GM12878 (cell line): ENCODE data around the gene GBP2.

ENCODE experiments used
- CREB1 ChIP-seq: IDR thresholded peaks from 2 replicates; pipeline ENCODE4 v1.6.1; 2012; ENCODE audit warnings: low read depth, mild to moderate bottlenecking, inconsistent platforms
- EED ChIP-seq: sonication (generic); IDR thresholded peaks from 2 replicates; pipeline ENCODE4 v1.6.1; 2016; ENCODE audit warnings: antibody characterized with exemption, low read depth
- FOS ChIP-seq: IDR thresholded peaks from 3 replicates; pipeline ENCODE4 v1.6.1; 2011; ENCODE audit warnings: borderline replicate concordance; ENCODE audit not compliant: insufficient read length; ENCODE audit errors: extremely low read depth
- GABPA ChIP-seq: IDR thresholded peaks from 2 replicates; pipeline ENCODE4 v1.6.1; 2014; ENCODE audit warnings: antibody characterized with exemption, low read depth, mild to moderate bottlenecking, inconsistent platforms
- POLR2A ChIP-seq: IDR thresholded peaks from 2 replicates; pipeline ENCODE4 v1.6.1; 2011; ENCODE audit warnings: low read depth, mild to moderate bottlenecking, low read length
- RAD51 ChIP-seq: fragments of 450-650 bp; IDR thresholded peaks from 2 replicates; pipeline ENCODE4 v1.6.1; 2016; ENCODE audit warnings: moderate library complexity, mild to moderate bottlenecking, inconsistent platforms
- RELA ChIP-seq: fragments of 450-650 bp; IDR thresholded peaks from 2 replicates; pipeline ENCODE4 v1.8.0; 2014; ENCODE audit warnings: borderline replicate concordance; ENCODE audit not compliant: partially characterized antibody
- REST ChIP-seq: IDR thresholded peaks from 2 replicates; pipeline ENCODE4 v1.6.1; 2012; ENCODE audit warnings: mild to moderate bottlenecking, low read depth, low read length
- RFX5 ChIP-seq: IDR thresholded peaks from 2 replicates; pipeline ENCODE4 v1.6.1; 2011; ENCODE audit warnings: low read depth, low read length, improper control_type of control experiment
- TF ChIP-seq, protein P1 (sequence below): fragments of 450-650 bp; IDR thresholded peaks from 2 replicates; pipeline ENCODE4 v1.6.1; 2017; ENCODE audit warnings: mild to moderate bottlenecking, low read depth, inconsistent platforms; ENCODE audit not compliant: poor library complexity, severe bottlenecking
- TF ChIP-seq, protein P2 (sequence below), 3 experiments: IDR thresholded peaks in 2 of 3; conservative IDR thresholded peaks in 1 of 3; 2 replicates each; pipeline ENCODE4 v1.5.1; 2011; ENCODE audit warnings: low read depth in 3 of 3, low read length in 3 of 3, mild to moderate bottlenecking in 3 of 3, control low read depth in 2 of 3, moderate library complexity in 2 of 3, inconsistent platforms in 1 of 3, mixed read lengths in 1 of 3; ENCODE audit not compliant: control insufficient read depth in 2 of 3, insufficient read depth in 1 of 3; ENCODE audit errors: extremely low read depth in 1 of 3
- TF ChIP-seq, protein P3 (sequence below): fragments of 450-650 bp; IDR thresholded peaks from 2 replicates; pipeline ENCODE4 v1.6.1; 2017; ENCODE audit warnings: mild to moderate bottlenecking

GRCh38 chr1:89149976-89150375 is 24.1 kb upstream of the GBP2 start:
- no peak for TF ChIP-seq RFX5
- TF ChIP-seq RAD51, result no peak
- TF ChIP-seq GABPA, result no peak
- TF ChIP-seq, protein P1, sequence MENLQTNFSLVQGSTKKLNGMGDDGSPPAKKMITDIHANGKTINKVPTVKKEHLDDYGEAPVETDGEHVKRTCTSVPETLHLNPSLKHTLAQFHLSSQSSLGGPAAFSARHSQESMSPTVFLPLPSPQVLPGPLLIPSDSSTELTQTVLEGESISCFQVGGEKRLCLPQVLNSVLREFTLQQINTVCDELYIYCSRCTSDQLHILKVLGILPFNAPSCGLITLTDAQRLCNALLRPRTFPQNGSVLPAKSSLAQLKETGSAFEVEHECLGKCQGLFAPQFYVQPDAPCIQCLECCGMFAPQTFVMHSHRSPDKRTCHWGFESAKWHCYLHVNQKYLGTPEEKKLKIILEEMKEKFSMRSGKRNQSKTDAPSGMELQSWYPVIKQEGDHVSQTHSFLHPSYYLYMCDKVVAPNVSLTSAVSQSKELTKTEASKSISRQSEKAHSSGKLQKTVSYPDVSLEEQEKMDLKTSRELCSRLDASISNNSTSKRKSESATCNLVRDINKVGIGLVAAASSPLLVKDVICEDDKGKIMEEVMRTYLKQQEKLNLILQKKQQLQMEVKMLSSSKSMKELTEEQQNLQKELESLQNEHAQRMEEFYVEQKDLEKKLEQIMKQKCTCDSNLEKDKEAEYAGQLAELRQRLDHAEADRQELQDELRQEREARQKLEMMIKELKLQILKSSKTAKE, result no peak
- no peak for TF ChIP-seq EED
- TF ChIP-seq, protein P2, sequence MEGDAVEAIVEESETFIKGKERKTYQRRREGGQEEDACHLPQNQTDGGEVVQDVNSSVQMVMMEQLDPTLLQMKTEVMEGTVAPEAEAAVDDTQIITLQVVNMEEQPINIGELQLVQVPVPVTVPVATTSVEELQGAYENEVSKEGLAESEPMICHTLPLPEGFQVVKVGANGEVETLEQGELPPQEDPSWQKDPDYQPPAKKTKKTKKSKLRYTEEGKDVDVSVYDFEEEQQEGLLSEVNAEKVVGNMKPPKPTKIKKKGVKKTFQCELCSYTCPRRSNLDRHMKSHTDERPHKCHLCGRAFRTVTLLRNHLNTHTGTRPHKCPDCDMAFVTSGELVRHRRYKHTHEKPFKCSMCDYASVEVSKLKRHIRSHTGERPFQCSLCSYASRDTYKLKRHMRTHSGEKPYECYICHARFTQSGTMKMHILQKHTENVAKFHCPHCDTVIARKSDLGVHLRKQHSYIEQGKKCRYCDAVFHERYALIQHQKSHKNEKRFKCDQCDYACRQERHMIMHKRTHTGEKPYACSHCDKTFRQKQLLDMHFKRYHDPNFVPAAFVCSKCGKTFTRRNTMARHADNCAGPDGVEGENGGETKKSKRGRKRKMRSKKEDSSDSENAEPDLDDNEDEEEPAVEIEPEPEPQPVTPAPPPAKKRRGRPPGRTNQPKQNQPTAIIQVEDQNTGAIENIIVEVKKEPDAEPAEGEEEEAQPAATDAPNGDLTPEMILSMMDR (IDR thresholded peaks at IDR 0.05 in 2 of 3, conservative IDR thresholded peaks at IDR 0.05 in 1 of 3; ENCODE audit: control insufficient read depth in 2 of 3, extremely low read depth in 1 of 3, insufficient read depth in 1 of 3, low read depth in 3 of 3, low read length in 3 of 3), result no peak
- no peak for TF ChIP-seq RELA
- TF ChIP-seq CREB1, result no peak
- TF ChIP-seq REST, result no peak
- TF ChIP-seq POLR2A, result no peak
- TF ChIP-seq FOS, result no peak
- TF ChIP-seq, protein P3, sequence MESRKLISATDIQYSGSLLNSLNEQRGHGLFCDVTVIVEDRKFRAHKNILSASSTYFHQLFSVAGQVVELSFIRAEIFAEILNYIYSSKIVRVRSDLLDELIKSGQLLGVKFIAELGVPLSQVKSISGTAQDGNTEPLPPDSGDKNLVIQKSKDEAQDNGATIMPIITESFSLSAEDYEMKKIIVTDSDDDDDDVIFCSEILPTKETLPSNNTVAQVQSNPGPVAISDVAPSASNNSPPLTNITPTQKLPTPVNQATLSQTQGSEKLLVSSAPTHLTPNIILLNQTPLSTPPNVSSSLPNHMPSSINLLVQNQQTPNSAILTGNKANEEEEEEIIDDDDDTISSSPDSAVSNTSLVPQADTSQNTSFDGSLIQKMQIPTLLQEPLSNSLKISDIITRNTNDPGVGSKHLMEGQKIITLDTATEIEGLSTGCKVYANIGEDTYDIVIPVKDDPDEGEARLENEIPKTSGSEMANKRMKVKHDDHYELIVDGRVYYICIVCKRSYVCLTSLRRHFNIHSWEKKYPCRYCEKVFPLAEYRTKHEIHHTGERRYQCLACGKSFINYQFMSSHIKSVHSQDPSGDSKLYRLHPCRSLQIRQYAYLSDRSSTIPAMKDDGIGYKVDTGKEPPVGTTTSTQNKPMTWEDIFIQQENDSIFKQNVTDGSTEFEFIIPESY, result no peak
